PC-3 (cell line): ENCODE measurements around the gene PLA2G4D. TPM values are rescaled to one million over a fixed set of nuclear protein-coding genes. Genes with fewer than 3 reads are reported as not detected.

Experiments used
- ATAC-seq: fragments of 200-7000 bp; cut with Tn5 transposase; 2 replicates; pipeline ENCODE4 v1.9.1; 2020; ENCODE audit warnings: mild to moderate bottlenecking, moderate library complexity
- BruUV-seq: library from RNA; stranded (reverse); fragments of 400-500 nt; replicated peaks from 2 replicates; lab custom pipeline; 2021; lab: Mats Ljungman, UMichigan
- CTCF ChIA-PET: fragments of 300-600 bp; sonication (Branson Sonifier 250); formaldehyde crosslinking; loops from one replicate; lab custom pipeline; 2022; ENCODE audit warnings: antibody characterized with exemption; lab: Charles Lee
- POLR2A ChIA-PET: fragments of 300-600 bp; sonication (Branson Sonifier 250); formaldehyde crosslinking; loops from one replicate; lab custom pipeline; 2022; ENCODE audit warnings: antibody characterized with exemption; ENCODE audit not compliant: unreplicated experiment; lab: Charles Lee
- DNase-seq: peaks from one replicate; pipeline ENCODE4 v3.0.0-alpha.2; 2015
- H2AFZ ChIP-seq: fragments of 300-600 bp; sonication (generic); 2 replicates; pipeline ENCODE4 v1.6.0; 2016; ENCODE audit warnings: antibody characterized with exemption, low read length
- H3F3A ChIP-seq: fragments of 300-600 bp; sonication (generic); one replicate; pipeline ENCODE4 v1.6.0; 2017; ENCODE audit warnings: antibody characterized with exemption, low read length, control low read depth, mild to moderate bottlenecking; ENCODE audit not compliant: unreplicated experiment
- H3K27ac ChIP-seq: fragments of 300-600 bp; sonication (generic); 2 replicates; pipeline ENCODE4 v1.5.1; 2016; ENCODE audit warnings: mild to moderate bottlenecking, low read length
- H3K27me3 ChIP-seq: fragments of 300-600 bp; sonication (generic); 2 replicates; pipeline ENCODE4 v1.6.1; 2016; ENCODE audit warnings: low read length, mixed read lengths
- H3K36me3 ChIP-seq: fragments of 300-600 bp; sonication (generic); 2 replicates; pipeline ENCODE4 v1.6.1; 2016; ENCODE audit warnings: low read depth, mixed run types, low read length, mixed read lengths
- H3K4me1 ChIP-seq: fragments of 300-600 bp; sonication (generic); 2 replicates; pipeline ENCODE4 v1.5.1; 2016; ENCODE audit warnings: low read length; ENCODE audit not compliant: insufficient read depth
- H3K4me2 ChIP-seq: fragments of 300-600 bp; sonication (generic); 2 replicates; pipeline ENCODE4 v1.6.0; 2016; ENCODE audit warnings: low read length
- H3K4me3 ChIP-seq: fragments of 300-600 bp; sonication (generic); 2 replicates; pipeline ENCODE4 v1.5.1; 2016; ENCODE audit warnings: mild to moderate bottlenecking, low read length, mixed read lengths
- H3K79me2 ChIP-seq: fragments of 300-600 bp; sonication (generic); 2 replicates; pipeline ENCODE4 v1.6.1; 2017; ENCODE audit warnings: low read length, mixed read lengths
- H3K9ac ChIP-seq: fragments of 300-600 bp; sonication (generic); 2 replicates; pipeline ENCODE4 v1.6.0; 2016; ENCODE audit warnings: mild to moderate bottlenecking, low read length
- H3K9me2 ChIP-seq: fragments of 300-600 bp; sonication (generic); replicated peaks from 2 replicates; pipeline ENCODE4 v1.6.1; 2016; ENCODE audit warnings: mixed run types, low read length, mixed read lengths
- H3K9me3 ChIP-seq: fragments of 300-600 bp; sonication (generic); 2 replicates; pipeline ENCODE4 v1.6.1; 2016; ENCODE audit warnings: low read length, mixed read lengths
- H4K20me1 ChIP-seq: fragments of 300-600 bp; sonication (generic); 2 replicates; pipeline ENCODE4 v1.6.1; 2016; ENCODE audit warnings: low read length, mixed read lengths
- EZH2 ChIP-seq: fragments of 300-600 bp; sonication (generic); IDR thresholded peaks from one replicate; pipeline ENCODE4 v1.6.1; 2017; ENCODE audit warnings: antibody characterized with exemption, mild to moderate bottlenecking, low read length; ENCODE audit not compliant: unreplicated experiment
- EZH2phosphoT487 ChIP-seq: fragments of 300-600 bp; sonication (generic); IDR thresholded peaks from 2 replicates; pipeline ENCODE4 v1.6.1; 2018; ENCODE audit warnings: mild to moderate bottlenecking, antibody characterized with exemption, low read length, borderline replicate concordance
- intact Hi-C: fragments of 100-400 bp; cut with micrococcal nuclease; formaldehyde crosslinking; loops from 2 replicates; pipeline ENCODE4 v1.9.0; 2023
- total RNA-seq: library from RNA; depleted of rRNA; stranded (reverse); fragments of >200 nt; gene quantifications from 2 replicates; pipeline ENCODE4 v1.2.3, GENCODE V29; 2014
- TF ChIP-seq, protein P1 (sequence below): fragments of 300-600 bp; sonication (generic); conservative IDR thresholded peaks from 2 replicates; pipeline ENCODE4 v1.5.1; 2017; ENCODE audit warnings: antibody characterized with exemption, low read depth, mild to moderate bottlenecking, low read length

Gene PLA2G4D
- total RNA-seq, 1 experiment from 2014 or later: 0.55 TPM

DNA sequence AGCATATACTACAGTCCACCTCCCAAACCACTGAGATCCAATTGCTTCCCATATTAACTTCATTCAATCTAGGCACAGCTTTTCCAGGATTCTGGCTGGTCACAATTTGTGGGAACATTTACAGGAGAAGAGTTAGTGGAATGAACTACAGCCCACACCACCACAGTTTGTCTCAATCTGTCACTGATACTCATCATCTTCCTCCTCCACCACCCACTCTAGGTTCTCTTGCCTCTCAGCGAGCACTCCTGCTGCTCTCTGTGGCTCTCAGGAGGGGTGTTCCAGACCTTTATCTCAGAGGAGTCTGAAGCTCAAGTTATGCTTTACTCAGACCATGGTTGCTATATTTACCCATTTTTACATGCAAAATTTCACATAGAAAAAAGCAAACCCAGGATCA is 25.9 kb upstream of the PLA2G4D start:
- Histone ChIP-seq H4K20me1 (no peaks in the 10 kb centered on the region), H3K4me2 (no peak overlapping the region), H3K9me2 (no peaks in the 10 kb centered on the region), H3K9me3 (no peaks in the 10 kb centered on the region), H3K9ac (no peak overlapping the region), H3K27ac (no peak overlapping the region), H3K4me1 (no peaks in the 10 kb centered on the region), H3K36me3 (no peaks in the 10 kb centered on the region), H3K79me2 (no peaks in the 10 kb centered on the region), H3K4me3 (no peak overlapping the region), H3K27me3 (no peaks in the 10 kb centered on the region), H3F3A (no peaks in the 10 kb centered on the region), H2AFZ (no peak overlapping the region)
- no peak for DNase-seq
- ChIA-PET POLR2A (no interaction called here), CTCF (no interaction called here)
- ATAC-seq: no peak
- intact Hi-C loops: no loop called here
- TF ChIP-seq, protein P1, sequence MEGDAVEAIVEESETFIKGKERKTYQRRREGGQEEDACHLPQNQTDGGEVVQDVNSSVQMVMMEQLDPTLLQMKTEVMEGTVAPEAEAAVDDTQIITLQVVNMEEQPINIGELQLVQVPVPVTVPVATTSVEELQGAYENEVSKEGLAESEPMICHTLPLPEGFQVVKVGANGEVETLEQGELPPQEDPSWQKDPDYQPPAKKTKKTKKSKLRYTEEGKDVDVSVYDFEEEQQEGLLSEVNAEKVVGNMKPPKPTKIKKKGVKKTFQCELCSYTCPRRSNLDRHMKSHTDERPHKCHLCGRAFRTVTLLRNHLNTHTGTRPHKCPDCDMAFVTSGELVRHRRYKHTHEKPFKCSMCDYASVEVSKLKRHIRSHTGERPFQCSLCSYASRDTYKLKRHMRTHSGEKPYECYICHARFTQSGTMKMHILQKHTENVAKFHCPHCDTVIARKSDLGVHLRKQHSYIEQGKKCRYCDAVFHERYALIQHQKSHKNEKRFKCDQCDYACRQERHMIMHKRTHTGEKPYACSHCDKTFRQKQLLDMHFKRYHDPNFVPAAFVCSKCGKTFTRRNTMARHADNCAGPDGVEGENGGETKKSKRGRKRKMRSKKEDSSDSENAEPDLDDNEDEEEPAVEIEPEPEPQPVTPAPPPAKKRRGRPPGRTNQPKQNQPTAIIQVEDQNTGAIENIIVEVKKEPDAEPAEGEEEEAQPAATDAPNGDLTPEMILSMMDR: no peak
- TF ChIP-seq EZH2 (no peak), EZH2phosphoT487 (no peak)
- BruUV-seq: no TSS peak

DNA sequence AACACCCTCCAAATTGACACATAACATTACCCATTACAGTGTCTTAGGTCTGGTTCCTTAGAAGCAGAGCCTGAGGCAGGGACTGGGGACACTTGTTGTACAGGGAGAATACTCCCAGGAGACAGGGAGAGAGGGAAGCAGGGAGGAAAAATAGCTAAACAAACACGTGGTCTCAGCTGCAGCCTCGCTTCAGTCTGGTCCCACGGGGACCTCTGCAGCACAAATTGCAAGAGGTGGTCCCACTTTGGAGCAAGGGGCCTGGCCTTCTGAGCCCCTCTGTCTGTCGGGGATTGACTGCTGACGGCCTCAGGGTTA is 25.0 kb upstream of the PLA2G4D start:
- H3K9ac ChIP-seq: no peak overlapping the region
- H3F3A ChIP-seq: no peaks in the 10 kb centered on the region
- no peaks in the 10 kb centered on the region for H3K36me3 ChIP-seq
- H2AFZ ChIP-seq: peak overlapping the region; percentile 79
- ChIA-PET CTCF (no interaction called here), POLR2A (no interaction called here)
- H3K27me3 ChIP-seq: no peaks in the 10 kb centered on the region
- H3K27ac ChIP-seq: no peak overlapping the region
- BruUV-seq: no TSS peak
- DNase-seq (no peak), ATAC-seq (no peak; the same call in 1 of the 2 replicates)
- intact Hi-C loops: no loop called here
- H3K9me2 ChIP-seq: no peaks in the 10 kb centered on the region
- H3K4me1 ChIP-seq: no peaks in the 10 kb centered on the region
- peak overlapping the region; percentile 52 for H3K4me2 ChIP-seq
- no peaks in the 10 kb centered on the region for H3K79me2 ChIP-seq
- no peaks in the 10 kb centered on the region for H3K9me3 ChIP-seq
- H3K4me3 ChIP-seq: peak overlapping the region; percentile 41; the same call in 1 of the 2 replicates
- H4K20me1 ChIP-seq: no peaks in the 10 kb centered on the region
- TF ChIP-seq EZH2phosphoT487 (no peak), EZH2 (no peak)
- TF ChIP-seq, protein P1: no peak

- TF ChIP-seq, protein P1: no peak
- TF ChIP-seq EZH2 (no peak), EZH2phosphoT487 (no peak)
- CTCF ChIA-PET: no interaction called here
- Histone ChIP-seq H3K4me1 (no peaks in the 10 kb centered on the region), H3K36me3 (no peaks in the 10 kb centered on the region), H3K9ac (no peak overlapping the region), H3F3A (no peaks in the 10 kb centered on the region), H2AFZ (peak overlapping the region; percentile 79), H4K20me1 (no peaks in the 10 kb centered on the region), H3K4me2 (peak overlapping the region; percentile 52), H3K9me3 (no peaks in the 10 kb centered on the region), H3K27me3 (no peaks in the 10 kb centered on the region), H3K4me3 (peak overlapping the region; percentile 41; the same call in 1 of the 2 replicates), H3K9me2 (no peaks in the 10 kb centered on the region), H3K79me2 (no peaks in the 10 kb centered on the region), H3K27ac (no peak overlapping the region)
- POLR2A ChIA-PET: interaction anchor here (0.7 kb wide), 1 partner anchor 17 kb away, joined by 4 read pairs; no protein-coding TSS in a partner anchor
- peak; percentile 92 for ATAC-seq
- no TSS peak for BruUV-seq
- peak; percentile 48 for DNase-seq
- intact Hi-C loops: no loop called here
Observed at GRCh38 chr15:42118650-42119445, 24.5 kb upstream of the PLA2G4D start.
